ENCODE measurements around the gene RFPL3.

RFPL3 gene

DNA sequence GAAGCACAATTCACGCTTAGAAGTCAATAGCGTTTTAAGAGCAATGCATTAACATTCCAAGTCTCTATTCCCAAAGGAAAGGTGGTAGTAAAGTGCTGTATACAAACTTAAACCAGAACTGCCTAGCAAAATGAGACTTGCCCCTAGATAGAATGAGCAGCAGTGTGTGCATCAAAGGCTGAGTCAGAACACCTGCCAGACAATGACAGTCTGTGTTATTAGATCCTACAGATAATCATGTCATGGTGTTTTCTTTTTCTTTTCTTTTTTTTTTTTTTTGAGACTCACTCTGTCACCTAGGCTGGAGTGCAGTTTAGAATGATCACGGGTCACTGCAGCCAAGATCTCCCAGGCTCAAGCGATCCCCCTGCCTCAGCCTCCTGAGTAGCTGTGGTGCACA lies 52.8 kb downstream of the RFPL3 start:
- no peak for DNase-seq

Data from anterior cingulate cortex (tissue), 58 donors.